Kidney epithelial cell (primary cell): ENCODE measurements around the gene CDC25A. TPM values are rescaled to one million over a fixed set of nuclear protein-coding genes. Genes with fewer than 3 reads are reported as not detected.

Source experiments
- DNase-seq: peaks from one replicate; pipeline ENCODE4 v3.0.0-alpha.2; 2010; ENCODE audit warnings: low read depth
- H3K27me3 ChIP-seq: 2 replicates; pipeline ENCODE4 v1.6.0; 2011; ENCODE audit warnings: low read length; ENCODE audit not compliant: control insufficient read depth, insufficient read depth
- H3K36me3 ChIP-seq: 2 replicates; pipeline ENCODE4 v1.5.1; 2011; ENCODE audit warnings: low read length; ENCODE audit not compliant: control insufficient read depth, insufficient read depth
- H3K4me3 ChIP-seq: 2 replicates; pipeline ENCODE4 v1.5.1; 2011; ENCODE audit warnings: low read depth, mild to moderate bottlenecking, control low read depth, low read length
- total RNA-seq: library from RNA; depleted of rRNA; stranded (reverse); fragments of >200 nt; gene quantifications from 2 replicates; pipeline ENCODE4 v1.2.3, GENCODE V29; 2015
- TF ChIP-seq, protein P1 (sequence below): IDR thresholded peaks from 2 replicates; pipeline ENCODE4 v1.5.1; 2011; ENCODE audit warnings: mild to moderate bottlenecking, moderate library complexity, low read length, control low read depth, inconsistent platforms; ENCODE audit not compliant: insufficient read depth, poor library complexity, severe bottlenecking

The CDC25A gene
- total RNA-seq, 1 donor from 2014 or later: 5.3 TPM

DNA sequence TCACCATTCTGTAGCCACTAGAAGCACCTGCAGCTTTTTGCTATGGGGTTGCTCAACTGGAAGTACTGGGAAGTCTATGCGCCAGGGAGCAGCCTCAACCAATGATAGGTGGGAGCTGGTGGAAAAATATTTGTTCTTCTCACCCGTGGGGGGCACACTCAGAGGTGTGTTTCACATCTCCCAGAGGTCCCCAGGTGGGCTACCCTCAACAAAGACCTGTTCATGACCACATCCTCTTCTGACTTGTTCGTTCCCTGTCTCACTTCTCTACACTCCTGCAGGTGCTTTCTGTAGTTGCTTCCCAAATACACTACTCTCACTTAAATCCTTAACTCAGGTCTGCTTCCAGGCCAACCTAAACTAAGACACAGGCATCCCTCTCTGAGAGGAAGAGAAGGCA is 38.7 kb upstream of the CDC25A start:
- H3K27me3 ChIP-seq: peaks cover 2% of the 10 kb centered on the region
- H3K36me3 ChIP-seq: no peaks in the 10 kb centered on the region
- no peak for DNase-seq
- H3K4me3 ChIP-seq: no peak overlapping the region
- TF ChIP-seq, protein P1, sequence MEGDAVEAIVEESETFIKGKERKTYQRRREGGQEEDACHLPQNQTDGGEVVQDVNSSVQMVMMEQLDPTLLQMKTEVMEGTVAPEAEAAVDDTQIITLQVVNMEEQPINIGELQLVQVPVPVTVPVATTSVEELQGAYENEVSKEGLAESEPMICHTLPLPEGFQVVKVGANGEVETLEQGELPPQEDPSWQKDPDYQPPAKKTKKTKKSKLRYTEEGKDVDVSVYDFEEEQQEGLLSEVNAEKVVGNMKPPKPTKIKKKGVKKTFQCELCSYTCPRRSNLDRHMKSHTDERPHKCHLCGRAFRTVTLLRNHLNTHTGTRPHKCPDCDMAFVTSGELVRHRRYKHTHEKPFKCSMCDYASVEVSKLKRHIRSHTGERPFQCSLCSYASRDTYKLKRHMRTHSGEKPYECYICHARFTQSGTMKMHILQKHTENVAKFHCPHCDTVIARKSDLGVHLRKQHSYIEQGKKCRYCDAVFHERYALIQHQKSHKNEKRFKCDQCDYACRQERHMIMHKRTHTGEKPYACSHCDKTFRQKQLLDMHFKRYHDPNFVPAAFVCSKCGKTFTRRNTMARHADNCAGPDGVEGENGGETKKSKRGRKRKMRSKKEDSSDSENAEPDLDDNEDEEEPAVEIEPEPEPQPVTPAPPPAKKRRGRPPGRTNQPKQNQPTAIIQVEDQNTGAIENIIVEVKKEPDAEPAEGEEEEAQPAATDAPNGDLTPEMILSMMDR: no peak

DNA sequence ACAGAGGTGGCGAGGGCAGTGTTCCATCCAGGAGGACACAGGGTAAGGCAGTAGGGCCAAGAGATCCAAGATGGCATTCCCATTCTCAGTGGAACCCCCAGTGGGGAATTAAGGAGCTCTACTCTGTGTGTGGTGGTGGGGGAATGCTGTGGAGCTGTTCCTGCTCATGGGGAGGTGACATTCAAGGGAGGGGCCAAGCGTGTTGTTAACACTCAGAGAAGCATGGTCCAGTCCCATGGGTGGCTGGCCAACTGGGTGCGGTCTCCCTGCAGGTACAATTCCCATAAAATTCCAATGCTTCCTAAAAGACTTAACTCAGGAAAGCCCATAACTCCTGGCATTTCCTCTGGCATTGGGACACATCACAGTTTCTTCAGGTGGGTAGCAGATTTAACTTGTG is 37.4 kb upstream of the CDC25A start:
- Histone ChIP-seq H3K27me3 (peaks cover 2% of the 10 kb centered on the region), H3K36me3 (no peaks in the 10 kb centered on the region), H3K4me3 (no peak overlapping the region)
- TF ChIP-seq, protein P1: no peak
- DNase-seq: no peak

DNA sequence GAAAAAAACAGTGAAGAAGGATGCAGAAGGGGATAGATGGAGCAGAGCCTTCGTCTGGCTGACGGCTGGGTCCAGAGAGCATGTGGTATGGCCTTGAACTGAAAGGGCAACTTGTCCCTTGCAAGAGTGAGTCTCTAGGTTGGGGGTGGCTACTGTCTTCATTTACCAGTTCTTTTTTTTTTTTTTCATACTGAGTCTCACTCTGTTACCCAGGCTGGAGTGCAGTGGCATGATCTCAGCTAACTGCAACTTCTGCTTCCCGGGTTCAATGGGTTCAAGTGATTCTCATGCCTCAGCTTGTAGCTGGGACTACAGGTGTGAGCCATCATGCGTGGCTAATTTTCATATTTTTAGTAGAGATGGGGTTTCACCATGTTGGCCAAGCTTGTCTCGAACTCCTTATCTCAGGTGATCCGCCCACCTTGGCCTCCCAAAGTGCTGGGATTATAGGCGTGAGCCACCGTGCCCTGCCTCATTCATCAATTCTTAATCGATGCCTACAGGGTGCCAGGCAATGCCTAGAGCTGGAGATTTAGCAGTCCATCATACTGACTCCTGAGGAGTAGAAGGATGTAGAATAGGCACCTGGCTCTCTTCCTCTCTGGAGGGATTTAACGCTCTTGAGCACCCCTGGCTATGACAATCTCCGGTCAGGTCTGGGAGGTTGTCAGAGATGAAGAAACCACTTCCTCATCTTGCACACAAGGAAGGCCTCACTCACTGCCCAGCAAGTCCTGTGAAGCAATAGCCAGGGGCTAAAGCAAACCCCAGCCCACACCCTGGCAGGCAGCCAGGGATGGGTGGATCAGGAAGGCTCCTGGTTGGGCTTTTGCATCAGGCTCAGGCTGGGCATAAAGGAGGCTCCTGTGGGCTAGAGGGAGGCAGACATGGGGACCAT is 34.6 kb upstream of the CDC25A start, which contains the start of gene CAMP:
TSS of gene CAMP (plus strand) at position 880 of the 898 bp plus-strand sequence. CDS start at position 897, 17 bp downstream.
- DNase-seq: peak; percentile 64
- Histone ChIP-seq H3K27me3 (peaks cover 4% of the 10 kb centered on the region), H3K36me3 (no peaks in the 10 kb centered on the region), H3K4me3 (no peak within 1 kb of the TSS)
- TF ChIP-seq, protein P1: no peak

DNA sequence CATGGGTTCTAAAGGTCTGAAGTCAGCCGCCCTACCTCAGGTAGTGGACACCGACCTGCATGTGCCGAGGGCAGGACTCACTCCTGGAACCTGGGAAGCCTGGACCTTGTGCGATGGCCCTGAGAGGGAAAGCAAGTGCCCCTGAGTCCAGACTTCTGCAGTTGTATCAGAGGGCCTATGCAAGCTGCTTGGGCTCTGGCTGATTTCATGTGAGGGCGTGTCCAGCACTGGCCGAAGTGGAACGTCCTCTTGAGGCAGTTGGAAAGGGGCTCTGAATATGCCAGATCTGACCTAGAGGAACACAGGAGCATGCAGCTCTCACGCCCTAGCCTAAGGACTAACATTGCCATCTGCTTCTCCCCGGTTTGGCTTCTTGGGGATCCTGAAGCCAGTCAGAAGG is 32.5 kb upstream of the CDC25A start:
- Histone ChIP-seq H3K36me3 (no peaks in the 10 kb centered on the region), H3K27me3 (peaks cover 4% of the 10 kb centered on the region), H3K4me3 (no peak overlapping the region)
- TF ChIP-seq, protein P1: no peak
- DNase-seq: no peak

DNA sequence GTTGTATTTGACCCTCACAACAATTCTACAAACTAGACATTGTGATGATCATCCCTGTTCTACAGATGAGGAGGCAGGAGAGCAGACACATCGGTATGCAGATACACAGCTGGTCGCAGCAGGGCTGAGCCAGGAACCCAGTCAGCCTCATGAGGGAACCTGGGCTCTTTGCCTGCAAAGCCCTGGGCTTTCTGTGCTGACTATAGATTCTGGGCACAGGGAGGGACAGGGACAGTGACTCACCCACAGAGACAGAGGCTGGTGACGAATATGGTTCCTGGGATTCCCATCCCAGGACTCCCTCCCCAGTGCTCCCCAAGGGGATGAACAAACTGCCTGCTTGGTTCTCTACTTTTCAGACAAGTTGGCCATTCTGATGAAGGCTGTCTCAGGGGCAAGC is 31.3 kb upstream of the CDC25A start:
- Histone ChIP-seq H3K27me3 (peaks cover 5% of the 10 kb centered on the region), H3K4me3 (no peak overlapping the region), H3K36me3 (no peaks in the 10 kb centered on the region)
- TF ChIP-seq, protein P1: no peak
- no peak for DNase-seq
